ENCODE data around the gene HES7. TPM values are rescaled to one million over a fixed set of nuclear protein-coding genes. Genes with fewer than 3 reads are reported as not detected.

The HES7 gene
- total and polyA plus RNA-seq, 2 experiments from 2014 or later = not detected

DNA sequence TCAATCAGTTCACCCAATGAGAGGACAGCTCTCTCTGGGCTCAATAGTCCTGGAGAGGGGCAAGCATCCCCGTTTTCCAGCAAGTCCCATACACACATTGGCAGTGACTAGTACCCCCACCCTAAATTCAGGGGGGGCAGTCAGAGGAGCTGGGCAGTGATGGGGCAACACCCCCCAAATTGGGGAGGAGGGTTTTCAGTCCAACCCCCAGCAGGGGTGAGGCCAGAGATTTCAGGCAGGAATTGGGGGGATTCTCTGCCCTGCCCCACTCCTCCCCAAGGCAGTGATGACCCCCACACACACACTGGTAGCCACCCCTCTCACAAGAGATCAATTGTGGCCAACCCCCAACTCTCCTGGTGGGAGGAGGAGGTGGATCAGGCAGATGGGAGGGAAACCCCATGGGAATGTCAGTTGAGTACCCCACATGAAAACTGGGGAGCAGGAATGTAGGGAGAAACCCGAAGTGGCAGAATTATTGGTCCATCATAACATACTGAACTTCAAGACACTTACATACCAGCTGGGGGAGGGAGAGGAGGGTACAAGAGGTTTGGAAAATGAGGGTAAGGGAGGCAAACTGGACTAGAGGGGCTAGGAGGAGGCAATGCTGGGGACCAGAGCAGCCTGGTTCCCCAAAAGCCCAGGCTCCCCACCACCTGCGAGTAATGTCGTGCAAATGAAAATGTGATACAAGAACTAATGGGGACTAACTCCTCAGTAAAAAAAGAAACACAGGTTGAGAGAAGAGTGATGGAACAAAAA is 35.7 kb upstream of the HES7 start:
- Histone ChIP-seq H3K9ac (no peak overlapping the region), H3F3A (ENCODE audit: insufficient read depth) (peaks cover 31% of the 10 kb centered on the region)
- in situ Hi-C loops (cut with MboI) = no loop called here

DNA sequence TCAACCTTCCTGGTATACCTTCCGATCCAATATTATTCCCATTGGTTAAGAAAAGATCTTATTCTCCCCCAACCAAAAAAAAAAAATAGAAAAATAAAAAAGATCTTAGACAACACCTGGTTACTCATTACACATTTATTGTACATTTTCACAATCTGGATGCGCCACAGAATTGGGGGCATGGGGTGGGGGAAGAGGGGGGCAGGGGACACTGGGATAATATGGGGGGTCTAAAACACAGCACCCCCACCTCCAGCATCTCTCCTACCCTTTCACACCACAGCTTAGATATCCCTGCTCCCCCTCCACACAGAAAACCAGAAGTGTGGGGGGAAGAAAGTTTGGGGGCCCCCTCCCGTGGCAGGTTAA is 35.1 kb upstream of the HES7 start:
- H2AFZ ChIP-seq = no peak overlapping the region
- no peaks in the 10 kb centered on the region for H3K27me3 ChIP-seq (replicated peaks; ENCODE audit: insufficient read depth)
- no peak for DNase-seq
- peaks cover 36% of the 10 kb centered on the region for H3K79me2 ChIP-seq (ENCODE audit: insufficient read depth)
- H3K9me2 ChIP-seq (ENCODE audit: insufficient read depth) = no peaks in the 10 kb centered on the region
- WGBS, 2 experiments (ENCODE audit: low coverage in 1 of 2, low lambda C conversion rate in 2 of 2, missing lambda C conversion rate in 2 of 2) = 48 to 60% methylated on average over 3 of the region's 3 CpGs
- in situ Hi-C loops (cut with MboI) = no loop called here
- H3K27ac ChIP-seq = no peak overlapping the region
- H3K4me3 ChIP-seq = no peak overlapping the region
- no peak overlapping the region for H3K9ac ChIP-seq
- H3K36me3 ChIP-seq (ENCODE audit: low read depth) = no peaks in the 10 kb centered on the region
- H3K9me3 ChIP-seq (ENCODE audit: low read depth) = no peaks in the 10 kb centered on the region
- H3K4me2 ChIP-seq (ENCODE audit: unreplicated experiment) = no peak overlapping the region
- H3F3A ChIP-seq (ENCODE audit: insufficient read depth) = peaks cover 27% of the 10 kb centered on the region
- peaks cover 40% of the 10 kb centered on the region for H3K4me1 ChIP-seq (ENCODE audit: insufficient read depth)
- H4K20me1 ChIP-seq (ENCODE audit: insufficient read depth) = no peaks in the 10 kb centered on the region
- no peak for TF ChIP-seq EZH2phosphoT487 (IDR thresholded peaks at IDR 0.05; ENCODE audit: insufficient read depth, low read depth)

More for the DNA sequence above, 35.7 kb upstream of the HES7 start:
- no peak for TF ChIP-seq EZH2 (IDR thresholded peaks at IDR 0.05; ENCODE audit: insufficient read depth, poor library complexity, severe bottlenecking)
- no peak for TF ChIP-seq EZH2phosphoT487 (IDR thresholded peaks at IDR 0.05; ENCODE audit: insufficient read depth, low read depth)
- H3K9me2 ChIP-seq (ENCODE audit: insufficient read depth) = no peaks in the 10 kb centered on the region
- H3K4me2 ChIP-seq (ENCODE audit: unreplicated experiment) = no peak overlapping the region
- 71 to 74% methylated on average over 4 of the region's 4 CpGs for WGBS, 2 experiments (ENCODE audit: low coverage in 1 of 2, low lambda C conversion rate in 2 of 2, missing lambda C conversion rate in 2 of 2)
- H3K79me2 ChIP-seq (ENCODE audit: insufficient read depth) = peaks cover 33% of the 10 kb centered on the region
- H3K4me3 ChIP-seq = no peak overlapping the region
- no peak for DNase-seq
- no peak overlapping the region for H3K27ac ChIP-seq
- no peaks in the 10 kb centered on the region for H3K27me3 ChIP-seq (replicated peaks; ENCODE audit: insufficient read depth)
- no peaks in the 10 kb centered on the region for H3K36me3 ChIP-seq (ENCODE audit: low read depth)
- H2AFZ ChIP-seq = no peak overlapping the region
- H3K9me3 ChIP-seq (ENCODE audit: low read depth) = no peaks in the 10 kb centered on the region
- peaks cover 43% of the 10 kb centered on the region for H3K4me1 ChIP-seq (ENCODE audit: insufficient read depth)
- H4K20me1 ChIP-seq (ENCODE audit: insufficient read depth) = no peaks in the 10 kb centered on the region

DNA sequence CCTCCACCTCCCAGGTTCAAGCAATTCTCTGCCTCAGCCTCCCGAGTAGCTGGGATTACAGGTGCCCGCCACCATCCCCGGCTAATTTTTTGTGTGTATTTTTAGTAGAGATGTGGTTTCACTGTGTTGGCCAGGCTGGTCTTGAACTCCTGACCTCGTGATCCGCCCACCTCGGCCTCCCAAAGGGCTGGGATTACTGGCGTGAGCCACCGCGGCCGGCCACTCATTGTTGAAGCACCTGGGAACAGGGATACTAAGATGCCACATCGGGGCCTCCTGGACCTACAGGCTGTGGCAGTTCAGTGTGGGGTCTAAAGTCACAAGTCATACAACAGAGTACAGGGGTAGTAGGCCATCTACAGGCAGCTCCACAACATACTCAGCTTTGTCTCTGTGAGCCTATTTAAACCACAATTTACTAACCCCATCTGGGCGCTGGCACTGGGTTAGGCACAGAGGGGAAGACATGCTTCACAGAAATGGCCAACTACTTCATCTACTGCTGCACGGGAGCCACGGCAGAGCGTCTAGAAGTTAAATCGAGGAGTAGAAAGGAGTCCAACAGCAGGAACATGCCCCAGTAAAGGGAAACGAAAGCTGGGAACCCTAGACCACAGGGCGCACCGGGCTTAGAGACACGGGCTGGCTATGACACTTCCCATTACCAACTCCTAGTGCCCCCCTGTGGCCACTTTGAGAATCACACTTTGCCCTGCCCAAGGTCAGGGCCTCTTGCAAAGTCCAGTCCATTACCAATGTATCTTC is 34.5 kb upstream of the HES7 start:
- 48 to 53% methylated on average over 20 of the region's 20 CpGs for WGBS, 2 experiments (ENCODE audit: low coverage in 1 of 2, low lambda C conversion rate in 2 of 2, missing lambda C conversion rate in 2 of 2)
- Histone ChIP-seq H3K9ac (peak overlapping the region; percentile 64), H3K36me3 (ENCODE audit: low read depth) (no peaks in the 10 kb centered on the region), H3K9me3 (ENCODE audit: low read depth) (no peaks in the 10 kb centered on the region), H3K9me2 (ENCODE audit: insufficient read depth) (no peaks in the 10 kb centered on the region), H3K79me2 (ENCODE audit: insufficient read depth) (peaks cover 36% of the 10 kb centered on the region), H3K4me1 (ENCODE audit: insufficient read depth) (peaks cover 38% of the 10 kb centered on the region), H3K4me2 (ENCODE audit: unreplicated experiment) (no peak overlapping the region), H3F3A (ENCODE audit: insufficient read depth) (peaks cover 24% of the 10 kb centered on the region), H2AFZ (no peak overlapping the region), H3K27me3 (replicated peaks; ENCODE audit: insufficient read depth) (no peaks in the 10 kb centered on the region), H3K4me3 (no peak overlapping the region), H3K27ac (peak overlapping the region; percentile 99), H4K20me1 (ENCODE audit: insufficient read depth) (no peaks in the 10 kb centered on the region)
- DNase-seq = peak; percentile 92
- TF ChIP-seq EZH2phosphoT487 (IDR thresholded peaks at IDR 0.05; ENCODE audit: insufficient read depth, low read depth) = no peak
- TF ChIP-seq EZH2 (IDR thresholded peaks at IDR 0.05; ENCODE audit: insufficient read depth, poor library complexity, severe bottlenecking) = no peak
- in situ Hi-C loops (cut with MboI) = no loop called here

DNA sequence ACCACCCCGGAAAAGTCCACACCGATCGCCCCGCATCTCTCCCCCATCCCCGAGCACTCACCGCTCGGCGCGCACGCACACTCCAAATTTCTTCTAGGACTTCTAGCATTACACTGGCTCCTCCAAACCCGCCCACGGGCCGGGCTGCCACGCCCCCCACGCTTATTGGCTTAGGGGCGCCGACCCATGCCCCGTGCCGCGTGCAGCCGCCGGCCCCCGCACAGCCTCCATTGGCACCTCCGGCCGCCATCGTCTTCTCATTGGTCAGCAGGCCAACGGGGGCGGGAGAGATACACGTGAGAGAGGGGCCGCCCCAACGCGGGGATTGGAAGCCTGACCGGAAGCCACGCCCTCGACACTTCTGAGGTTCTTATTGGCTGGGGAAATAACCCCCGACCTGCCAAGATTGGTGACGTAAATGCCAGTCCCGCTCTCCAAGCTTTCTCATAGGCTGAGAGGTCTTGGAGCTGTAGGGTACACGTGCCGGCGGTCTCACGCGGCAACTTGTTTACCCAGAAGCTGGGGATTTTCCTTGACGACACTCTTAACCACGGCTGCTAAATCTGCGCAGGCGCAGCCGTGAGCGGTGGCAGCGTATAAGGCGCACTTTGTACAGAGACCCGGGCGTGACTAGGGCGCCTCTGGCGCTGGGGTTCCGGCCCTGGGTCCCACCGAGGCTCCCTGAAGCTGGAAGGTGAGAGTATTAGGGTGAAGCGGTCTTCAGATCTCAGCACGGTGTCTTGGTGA is 32.5 kb upstream of the HES7 start:
- H3K4me3 ChIP-seq = peak overlapping the region; percentile 79
- TF ChIP-seq EZH2phosphoT487 (IDR thresholded peaks at IDR 0.05; ENCODE audit: insufficient read depth, low read depth) = no peak
- no peak for TF ChIP-seq EZH2 (IDR thresholded peaks at IDR 0.05; ENCODE audit: insufficient read depth, poor library complexity, severe bottlenecking)
- peak; percentile 100 for DNase-seq
- H4K20me1 ChIP-seq (ENCODE audit: insufficient read depth) = no peaks in the 10 kb centered on the region
- peaks cover 24% of the 10 kb centered on the region for H3K79me2 ChIP-seq (ENCODE audit: insufficient read depth)
- H3K4me2 ChIP-seq (ENCODE audit: unreplicated experiment) = peak overlapping the region; percentile 84
- no peaks in the 10 kb centered on the region for H3K27me3 ChIP-seq (replicated peaks; ENCODE audit: insufficient read depth)
- H3K4me1 ChIP-seq (ENCODE audit: insufficient read depth) = peaks cover 40% of the 10 kb centered on the region
- H3F3A ChIP-seq (ENCODE audit: insufficient read depth) = peaks cover 30% of the 10 kb centered on the region
- peak overlapping the region; percentile 99 for H3K9ac ChIP-seq
- no peaks in the 10 kb centered on the region for H3K9me3 ChIP-seq (ENCODE audit: low read depth)
- 0% methylated on average over 55 to 59 of the region's 59 CpGs for WGBS, 2 experiments (ENCODE audit: low coverage in 1 of 2, low lambda C conversion rate in 2 of 2, missing lambda C conversion rate in 2 of 2)
- H3K36me3 ChIP-seq (ENCODE audit: low read depth) = no peaks in the 10 kb centered on the region
- in situ Hi-C loops (cut with MboI) = no loop called here
- H3K27ac ChIP-seq = peak overlapping the region; percentile 100
- no peaks in the 10 kb centered on the region for H3K9me2 ChIP-seq (ENCODE audit: insufficient read depth)
- no peak overlapping the region for H2AFZ ChIP-seq

Measured in GM23248 (cell line).